Osteocyte (in vitro differentiated cells): Measurements from ENCODE around the gene GINS2. TPM values are rescaled to one million over a fixed set of nuclear protein-coding genes. Genes with fewer than 3 reads are reported as not detected.

Source experiments
- DNase-seq: peaks from one replicate; pipeline ENCODE4 v3.0.0; 2021; ENCODE audit warnings: mixed read lengths; ENCODE audit not compliant: unreplicated experiment; ENCODE audit errors: extremely low spot score
- H3K27ac Mint-ChIP-seq: one replicate; pipeline ENCODE4 v1.8.0; 2021; ENCODE audit warnings: mild to moderate bottlenecking, mixed read lengths; ENCODE audit not compliant: unreplicated experiment
- H3K27me3 Mint-ChIP-seq: one replicate; pipeline ENCODE4 v1.8.0; 2021; ENCODE audit warnings: mixed read lengths; ENCODE audit not compliant: unreplicated experiment
- H3K36me3 Mint-ChIP-seq: one replicate; pipeline ENCODE4 v1.8.0; 2021; ENCODE audit warnings: mixed read lengths; ENCODE audit not compliant: unreplicated experiment
- H3K4me1 Mint-ChIP-seq: one replicate; pipeline ENCODE4 v1.8.0; 2021; ENCODE audit warnings: mixed read lengths; ENCODE audit not compliant: unreplicated experiment
- H3K4me3 Mint-ChIP-seq: one replicate; pipeline ENCODE4 v1.8.0; 2021; ENCODE audit warnings: mild to moderate bottlenecking, moderate library complexity, mixed read lengths; ENCODE audit not compliant: unreplicated experiment
- H3K9me3 Mint-ChIP-seq: one replicate; pipeline ENCODE4 v1.8.0; 2021; ENCODE audit warnings: mixed read lengths; ENCODE audit not compliant: unreplicated experiment
- total RNA-seq: library from RNA; stranded (reverse); gene quantifications from 2 replicates; pipeline ENCODE4 v1.2.1, GENCODE V29; 2021
- TF ChIP-seq, protein P1 (sequence below): fragments of 200-600 bp; sonication (generic); IDR thresholded peaks from 2 replicates; pipeline ENCODE4 v1.5.0; 2021; ENCODE audit warnings: antibody characterized with exemption, mild to moderate bottlenecking, moderate library complexity

Gene GINS2
- total RNA-seq, 1 donor from 2014 or later: 5.7 TPM

GRCh38 chr16:85704900-85705846 lies 16.4 kb upstream of the GINS2 start:
- TF ChIP-seq, protein P1, sequence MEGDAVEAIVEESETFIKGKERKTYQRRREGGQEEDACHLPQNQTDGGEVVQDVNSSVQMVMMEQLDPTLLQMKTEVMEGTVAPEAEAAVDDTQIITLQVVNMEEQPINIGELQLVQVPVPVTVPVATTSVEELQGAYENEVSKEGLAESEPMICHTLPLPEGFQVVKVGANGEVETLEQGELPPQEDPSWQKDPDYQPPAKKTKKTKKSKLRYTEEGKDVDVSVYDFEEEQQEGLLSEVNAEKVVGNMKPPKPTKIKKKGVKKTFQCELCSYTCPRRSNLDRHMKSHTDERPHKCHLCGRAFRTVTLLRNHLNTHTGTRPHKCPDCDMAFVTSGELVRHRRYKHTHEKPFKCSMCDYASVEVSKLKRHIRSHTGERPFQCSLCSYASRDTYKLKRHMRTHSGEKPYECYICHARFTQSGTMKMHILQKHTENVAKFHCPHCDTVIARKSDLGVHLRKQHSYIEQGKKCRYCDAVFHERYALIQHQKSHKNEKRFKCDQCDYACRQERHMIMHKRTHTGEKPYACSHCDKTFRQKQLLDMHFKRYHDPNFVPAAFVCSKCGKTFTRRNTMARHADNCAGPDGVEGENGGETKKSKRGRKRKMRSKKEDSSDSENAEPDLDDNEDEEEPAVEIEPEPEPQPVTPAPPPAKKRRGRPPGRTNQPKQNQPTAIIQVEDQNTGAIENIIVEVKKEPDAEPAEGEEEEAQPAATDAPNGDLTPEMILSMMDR: no peak
- no peak for DNase-seq
- no peak overlapping the region for H3K4me3 Mint-ChIP-seq
- H3K9me3 Mint-ChIP-seq: no peaks in the 10 kb centered on the region
- H3K36me3 Mint-ChIP-seq: no peaks in the 10 kb centered on the region
- H3K4me1 Mint-ChIP-seq: no peaks in the 10 kb centered on the region
- H3K27me3 Mint-ChIP-seq: peaks cover 3% of the 10 kb centered on the region
- no peak overlapping the region for H3K27ac Mint-ChIP-seq

GRCh38 chr16:85704011-85704410 lies 15.3 kb upstream of the GINS2 start:
- no peaks in the 10 kb centered on the region for H3K36me3 Mint-ChIP-seq
- TF ChIP-seq, protein P1: no peak
- H3K4me3 Mint-ChIP-seq: no peak overlapping the region
- peaks cover 3% of the 10 kb centered on the region for H3K27me3 Mint-ChIP-seq
- no peaks in the 10 kb centered on the region for H3K9me3 Mint-ChIP-seq
- no peaks in the 10 kb centered on the region for H3K4me1 Mint-ChIP-seq
- DNase-seq: no peak
- no peak overlapping the region for H3K27ac Mint-ChIP-seq

DNA sequence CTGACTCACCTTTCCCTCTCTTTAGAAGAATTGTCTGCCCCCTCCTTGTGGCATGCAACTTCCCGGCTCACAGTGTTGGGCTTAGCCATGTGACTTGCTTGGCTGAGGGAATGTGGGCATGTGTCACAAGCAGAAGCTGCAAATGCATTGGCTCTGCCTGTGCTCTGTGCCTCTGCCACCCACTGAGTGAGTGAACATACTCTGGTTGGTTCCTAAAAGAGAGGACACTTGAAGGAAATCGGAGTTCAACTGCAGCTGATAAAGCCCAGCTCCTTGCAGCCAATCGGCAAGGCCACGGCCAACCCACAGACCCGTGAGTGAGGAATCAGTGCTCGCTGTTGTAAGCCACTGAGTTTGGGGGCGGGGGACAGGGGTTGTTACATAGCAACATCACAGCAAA lies 10.9 kb upstream of the GINS2 start:
- no peak for DNase-seq
- no peaks in the 10 kb centered on the region for H3K9me3 Mint-ChIP-seq
- peaks cover 20% of the 10 kb centered on the region for H3K27me3 Mint-ChIP-seq
- H3K4me1 Mint-ChIP-seq: no peaks in the 10 kb centered on the region
- TF ChIP-seq, protein P1: no peak
- no peaks in the 10 kb centered on the region for H3K36me3 Mint-ChIP-seq
- no peak overlapping the region for H3K4me3 Mint-ChIP-seq
- no peak overlapping the region for H3K27ac Mint-ChIP-seq

DNA sequence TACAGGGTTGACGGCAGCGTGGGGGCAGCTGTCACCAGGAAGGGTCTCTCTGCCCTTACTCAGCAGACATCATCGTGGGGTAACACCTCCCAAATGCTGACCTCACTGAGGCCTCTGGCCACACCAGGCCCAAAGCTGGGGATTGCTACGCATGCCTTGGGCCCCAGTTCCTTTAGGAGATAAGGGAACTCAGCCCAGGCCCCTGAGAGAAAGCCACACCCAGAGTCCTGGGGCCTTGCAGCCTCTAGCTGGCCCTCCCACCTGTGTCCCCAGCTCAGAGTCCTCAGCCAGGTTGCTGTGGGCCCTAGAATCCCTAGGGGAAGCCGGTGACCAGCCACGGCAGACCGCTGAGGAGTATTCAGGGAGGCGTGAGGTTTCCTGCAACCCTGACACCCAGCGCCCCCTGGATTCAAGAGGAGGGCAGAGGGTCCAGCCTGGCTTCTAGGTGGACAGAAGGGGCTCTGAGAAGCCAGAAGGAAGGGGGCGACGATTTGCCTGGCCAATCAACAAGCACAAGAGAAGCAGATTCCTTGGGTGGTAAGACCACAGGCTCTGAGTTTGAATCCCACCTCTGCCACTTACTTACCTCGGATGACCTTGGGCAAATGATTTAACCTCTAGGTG lies 10.3 kb upstream of the GINS2 start:
- H3K27ac Mint-ChIP-seq: no peak overlapping the region
- no peaks in the 10 kb centered on the region for H3K36me3 Mint-ChIP-seq
- DNase-seq: no peak
- TF ChIP-seq, protein P1: no peak
- H3K4me1 Mint-ChIP-seq: no peaks in the 10 kb centered on the region
- H3K4me3 Mint-ChIP-seq: no peak overlapping the region
- H3K27me3 Mint-ChIP-seq: peaks cover 20% of the 10 kb centered on the region
- H3K9me3 Mint-ChIP-seq: no peaks in the 10 kb centered on the region

DNA sequence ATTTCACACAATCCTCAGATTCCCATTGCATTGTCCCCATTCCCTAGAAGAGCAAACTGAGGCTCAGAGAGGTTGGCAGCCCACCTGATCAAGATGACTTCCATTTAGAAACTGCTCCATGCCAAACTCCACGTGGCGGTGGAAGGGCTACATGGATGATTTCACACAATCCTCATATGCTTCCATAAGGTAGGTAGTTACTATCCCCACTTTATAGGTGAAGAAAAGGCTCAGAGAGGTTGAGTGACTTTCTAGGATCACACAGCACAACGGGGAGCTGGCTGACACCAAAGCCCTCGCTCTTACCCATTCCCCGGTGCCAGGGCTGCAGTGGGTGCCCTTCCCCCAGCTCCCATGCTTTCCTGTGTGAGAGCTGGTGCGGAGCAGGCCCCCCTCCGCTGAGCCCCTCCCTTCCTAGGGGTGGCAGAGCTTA lies 9.7 kb upstream of the GINS2 start:
- DNase-seq: no peak
- no peak overlapping the region for H3K27ac Mint-ChIP-seq
- no peaks in the 10 kb centered on the region for H3K4me1 Mint-ChIP-seq
- no peaks in the 10 kb centered on the region for H3K9me3 Mint-ChIP-seq
- no peaks in the 10 kb centered on the region for H3K36me3 Mint-ChIP-seq
- H3K27me3 Mint-ChIP-seq: peaks cover 20% of the 10 kb centered on the region
- TF ChIP-seq, protein P1: no peak
- no peak overlapping the region for H3K4me3 Mint-ChIP-seq
